ENCODE results near the gene BNIP3.

BNIP3 gene

DNA sequence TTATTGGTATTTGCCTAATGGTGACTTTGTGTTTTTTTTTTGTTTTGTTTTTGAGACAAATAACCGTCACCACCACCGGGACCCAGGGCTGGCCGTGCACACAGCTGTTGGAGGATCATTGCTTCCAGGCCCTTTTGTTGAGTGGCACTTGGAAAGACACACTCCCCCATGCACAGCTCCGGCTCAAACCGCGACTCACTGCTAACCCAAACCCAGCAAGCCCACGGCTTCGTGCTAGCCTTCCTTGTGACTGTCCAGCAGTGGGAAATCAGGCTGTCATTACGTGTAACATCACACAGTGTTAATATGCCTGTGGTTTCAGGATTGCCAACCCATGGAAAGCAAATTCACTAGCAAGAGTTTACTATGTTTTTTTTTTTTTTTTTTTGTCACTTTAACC is 17.4 kb downstream of the BNIP3 start:
- in situ Hi-C loops (cut with MboI; ENCODE audit: low pct_unique_long_range_greater_than_20kb, low sequenced_read_pairs, unreplicated experiment) = no loop called here
- TF ChIP-seq, protein P1, sequence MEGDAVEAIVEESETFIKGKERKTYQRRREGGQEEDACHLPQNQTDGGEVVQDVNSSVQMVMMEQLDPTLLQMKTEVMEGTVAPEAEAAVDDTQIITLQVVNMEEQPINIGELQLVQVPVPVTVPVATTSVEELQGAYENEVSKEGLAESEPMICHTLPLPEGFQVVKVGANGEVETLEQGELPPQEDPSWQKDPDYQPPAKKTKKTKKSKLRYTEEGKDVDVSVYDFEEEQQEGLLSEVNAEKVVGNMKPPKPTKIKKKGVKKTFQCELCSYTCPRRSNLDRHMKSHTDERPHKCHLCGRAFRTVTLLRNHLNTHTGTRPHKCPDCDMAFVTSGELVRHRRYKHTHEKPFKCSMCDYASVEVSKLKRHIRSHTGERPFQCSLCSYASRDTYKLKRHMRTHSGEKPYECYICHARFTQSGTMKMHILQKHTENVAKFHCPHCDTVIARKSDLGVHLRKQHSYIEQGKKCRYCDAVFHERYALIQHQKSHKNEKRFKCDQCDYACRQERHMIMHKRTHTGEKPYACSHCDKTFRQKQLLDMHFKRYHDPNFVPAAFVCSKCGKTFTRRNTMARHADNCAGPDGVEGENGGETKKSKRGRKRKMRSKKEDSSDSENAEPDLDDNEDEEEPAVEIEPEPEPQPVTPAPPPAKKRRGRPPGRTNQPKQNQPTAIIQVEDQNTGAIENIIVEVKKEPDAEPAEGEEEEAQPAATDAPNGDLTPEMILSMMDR (IDR thresholded peaks at IDR 0.05; ENCODE audit: extremely low read depth, insufficient read depth, missing control alignments) = no peak
- no peak for DNase-seq (ENCODE audit: low spot score)

DNA sequence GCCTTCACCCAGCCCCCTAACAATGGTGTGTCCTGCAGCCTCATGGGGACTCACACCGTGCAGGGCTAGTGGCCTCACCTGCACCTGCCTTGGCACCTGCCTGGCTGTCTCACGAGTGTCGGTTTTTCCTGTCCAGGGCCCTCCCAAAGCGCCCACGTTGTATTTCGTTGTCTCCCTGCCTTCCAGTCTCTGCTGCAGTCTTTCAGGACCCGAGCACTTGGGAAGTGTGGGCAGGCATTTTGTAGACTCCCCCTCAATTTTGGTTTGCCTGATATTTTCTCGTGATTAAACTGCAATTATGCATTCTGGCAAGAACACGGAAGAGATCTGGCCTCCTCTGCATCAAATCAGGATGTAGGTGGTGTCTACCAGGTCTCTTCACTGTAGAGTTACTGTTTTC is 17.9 kb downstream of the BNIP3 start:
- TF ChIP-seq, protein P1 (IDR thresholded peaks at IDR 0.05; ENCODE audit: extremely low read depth, insufficient read depth, missing control alignments) = no peak
- DNase-seq (ENCODE audit: low spot score) = no peak
- in situ Hi-C loops (cut with MboI; ENCODE audit: low pct_unique_long_range_greater_than_20kb, low sequenced_read_pairs, unreplicated experiment) = no loop called here

DNA sequence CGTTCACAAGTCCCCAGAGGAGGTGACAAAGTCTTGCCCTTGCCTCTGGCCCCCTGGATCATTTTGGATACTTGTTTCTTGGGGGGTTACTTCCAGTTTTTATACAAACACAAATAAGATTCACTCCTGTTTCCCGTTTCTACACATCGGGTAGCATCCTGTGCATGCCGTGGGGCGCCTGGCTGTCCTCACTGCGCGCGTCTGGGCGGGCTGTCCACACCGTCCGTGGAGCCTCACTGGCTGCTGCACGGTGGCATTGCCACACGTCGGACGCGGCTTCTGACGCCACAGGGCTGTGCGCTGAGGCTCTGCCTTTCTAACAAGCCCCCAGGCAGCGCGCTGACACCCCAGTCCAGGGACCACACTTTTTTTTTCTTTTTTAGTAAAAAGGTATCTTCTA is 18.4 kb downstream of the BNIP3 start:
- in situ Hi-C loops (cut with MboI; ENCODE audit: low pct_unique_long_range_greater_than_20kb, low sequenced_read_pairs, unreplicated experiment) = no loop called here

DNA sequence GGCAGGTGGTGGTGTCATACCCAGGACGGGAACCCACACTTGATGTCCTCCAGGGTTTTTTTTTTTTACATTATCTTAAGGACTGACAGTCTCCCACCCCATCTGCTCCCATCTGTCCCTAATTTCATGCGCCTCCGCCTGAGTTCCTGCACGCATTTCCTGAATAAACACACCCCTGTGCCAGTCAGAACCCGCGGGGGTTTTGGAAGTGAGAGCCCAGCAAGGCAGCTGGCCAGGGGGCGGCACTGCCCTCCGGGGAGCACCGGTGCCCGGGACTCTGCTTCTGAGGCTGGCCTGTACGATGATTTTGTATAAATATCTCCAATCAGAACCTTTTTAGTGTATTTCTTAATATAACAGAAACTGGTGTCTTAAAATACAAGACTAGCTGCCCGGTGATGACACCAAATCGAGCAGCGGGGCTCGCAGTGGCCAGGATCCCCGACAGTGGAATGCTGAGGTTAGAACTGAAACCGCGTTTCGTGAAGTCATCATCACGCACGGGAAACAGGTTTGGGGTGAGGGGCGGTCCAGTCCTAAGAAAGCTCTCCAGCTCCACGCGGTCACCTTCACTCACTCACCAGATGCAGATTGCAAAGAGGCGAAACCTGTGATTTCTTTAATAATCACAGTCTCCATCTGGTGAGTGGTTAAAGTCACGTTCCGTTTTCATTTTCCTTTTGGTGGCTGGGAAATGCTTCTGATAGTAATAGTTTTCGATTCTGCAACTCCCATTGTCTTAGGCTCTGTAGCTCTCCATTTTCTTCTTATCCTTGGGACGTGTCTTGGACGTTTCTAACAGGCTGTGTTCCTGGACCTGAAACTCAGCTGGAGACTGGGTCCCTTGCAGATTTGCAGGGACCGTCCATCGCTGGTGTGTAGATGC is 19.7 kb downstream of the BNIP3 start:
- no peak for DNase-seq (ENCODE audit: low spot score)
- in situ Hi-C loops (cut with MboI; ENCODE audit: low pct_unique_long_range_greater_than_20kb, low sequenced_read_pairs, unreplicated experiment) = no loop called here
- TF ChIP-seq, protein P1 (IDR thresholded peaks at IDR 0.05; ENCODE audit: extremely low read depth, insufficient read depth, missing control alignments) = no peak

More for the DNA sequence above, 18.4 kb downstream of the BNIP3 start:
- DNase-seq (ENCODE audit: low spot score) = no peak
- TF ChIP-seq, protein P1 (IDR thresholded peaks at IDR 0.05; ENCODE audit: extremely low read depth, insufficient read depth, missing control alignments) = no peak

DNA sequence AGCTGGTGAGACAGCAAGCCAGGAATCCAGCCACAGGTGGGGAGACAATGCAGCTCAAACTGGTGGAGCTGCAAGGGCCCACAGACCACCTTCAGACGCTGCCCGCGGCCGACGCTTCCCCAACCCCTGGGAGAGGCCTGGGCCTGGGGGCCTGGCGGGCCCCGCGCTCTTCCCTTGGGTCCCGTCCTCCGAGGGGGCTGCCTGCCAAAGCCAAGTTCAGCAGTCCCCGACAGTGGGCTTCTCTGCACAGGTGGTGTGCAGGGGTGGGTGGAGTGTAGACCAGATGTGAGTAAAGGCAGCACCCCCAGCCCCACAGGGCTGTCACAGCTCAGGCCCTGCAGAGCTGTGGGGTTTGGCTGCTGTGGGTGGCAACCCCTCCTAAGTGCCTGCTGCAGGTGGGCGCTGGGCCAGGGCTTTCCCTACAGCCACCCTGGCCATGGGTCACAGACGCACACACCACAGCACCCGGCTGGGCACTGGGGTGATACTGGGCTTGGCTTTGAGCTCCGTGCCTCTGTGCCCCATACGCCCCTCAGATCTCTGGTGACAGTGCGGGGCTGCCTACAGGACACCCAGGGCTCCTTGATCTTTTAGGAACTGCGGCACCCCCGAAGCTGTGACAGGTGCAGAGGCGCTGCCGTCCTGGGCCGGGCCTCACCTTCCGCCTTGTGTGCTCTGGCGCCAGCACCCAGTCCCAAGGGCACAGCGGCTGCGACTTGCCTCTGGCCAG is 20.5 kb downstream of the BNIP3 start:
- TF ChIP-seq, protein P1 (IDR thresholded peaks at IDR 0.05; ENCODE audit: extremely low read depth, insufficient read depth, missing control alignments) = no peak
- in situ Hi-C loops (cut with MboI; ENCODE audit: low pct_unique_long_range_greater_than_20kb, low sequenced_read_pairs, unreplicated experiment) = no loop called here
- no peak for DNase-seq (ENCODE audit: low spot score)

DNA sequence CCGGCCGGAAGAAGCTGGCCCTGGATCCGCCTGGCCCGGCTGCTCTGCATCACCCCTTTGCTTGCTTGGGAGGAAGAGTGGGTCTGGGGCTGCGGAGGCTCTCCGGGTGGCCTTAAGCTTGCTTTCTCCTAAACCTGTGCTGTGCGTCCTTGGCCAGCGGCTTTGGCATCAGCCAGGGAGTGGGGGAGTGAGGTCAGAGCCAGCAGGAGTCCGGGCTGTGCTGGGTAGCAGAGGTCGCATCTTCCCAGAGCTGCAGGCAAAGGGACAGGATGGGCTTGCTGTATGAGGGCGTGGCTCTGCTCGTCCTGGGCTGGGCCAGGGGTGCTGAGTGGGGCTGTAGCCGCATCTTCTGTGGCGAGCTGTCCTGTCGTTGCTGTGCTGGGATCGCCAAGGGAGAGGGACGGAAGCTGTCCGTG is 21.1 kb downstream of the BNIP3 start:
- no peak for DNase-seq (ENCODE audit: low spot score)
- in situ Hi-C loops (cut with MboI; ENCODE audit: low pct_unique_long_range_greater_than_20kb, low sequenced_read_pairs, unreplicated experiment) = no loop called here
- TF ChIP-seq, protein P1 (IDR thresholded peaks at IDR 0.05; ENCODE audit: extremely low read depth, insufficient read depth, missing control alignments) = no peak
